HG03571 (cell line): ENCODE data around the gene CBFA2T3.
"Not testable (repeated sequence)": the region's sequence is repeated elsewhere in the genome, so short reads cannot be mapped to it uniquely, and the experiment has no call there.

Experiments used
- ATAC-seq: cut with Tn5 transposase; IDR thresholded peaks from one replicate; pipeline ENCODE4 v1.9.1; 2021; ENCODE audit not compliant: unreplicated experiment

The CBFA2T3 gene

GRCh38 chr16:88977018-88977811 lies at the start of gene CBFA2T3:
Gene CBFA2T3, minus strand, starts transcription at chr16:88977207. Its CDS starts 400 bp downstream, at chr16:88976807.
- no peak for ATAC-seq

DNA sequence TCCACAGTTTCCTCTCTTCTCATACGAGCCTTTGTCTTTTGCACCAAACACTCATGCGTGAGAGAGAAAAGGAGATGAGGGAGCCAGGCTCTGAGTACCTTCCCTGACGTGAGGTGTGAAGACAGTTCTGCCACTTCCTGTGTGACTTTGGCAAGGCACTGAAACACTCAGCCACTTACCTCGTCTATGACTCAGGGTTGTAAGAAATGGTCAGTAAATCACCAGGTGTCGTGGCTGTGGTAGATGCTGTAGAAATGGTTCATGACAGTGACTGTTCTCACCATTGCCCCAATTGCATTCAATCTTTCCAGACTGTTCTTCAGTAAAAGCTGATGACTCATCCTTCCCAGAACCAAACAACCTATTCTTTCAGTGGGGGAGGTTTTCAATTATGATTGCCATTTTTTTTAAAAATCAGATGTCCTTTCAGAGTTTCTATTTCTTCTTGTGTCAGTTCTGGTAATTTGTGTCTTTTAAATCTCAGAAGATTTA lies 49.2 kb upstream of the CBFA2T3 start:
- ATAC-seq, result no peak

- no peak for ATAC-seq
Measured at GRCh38 chr16:89025636-89026035, 48.6 kb upstream of the CBFA2T3 start.

DNA sequence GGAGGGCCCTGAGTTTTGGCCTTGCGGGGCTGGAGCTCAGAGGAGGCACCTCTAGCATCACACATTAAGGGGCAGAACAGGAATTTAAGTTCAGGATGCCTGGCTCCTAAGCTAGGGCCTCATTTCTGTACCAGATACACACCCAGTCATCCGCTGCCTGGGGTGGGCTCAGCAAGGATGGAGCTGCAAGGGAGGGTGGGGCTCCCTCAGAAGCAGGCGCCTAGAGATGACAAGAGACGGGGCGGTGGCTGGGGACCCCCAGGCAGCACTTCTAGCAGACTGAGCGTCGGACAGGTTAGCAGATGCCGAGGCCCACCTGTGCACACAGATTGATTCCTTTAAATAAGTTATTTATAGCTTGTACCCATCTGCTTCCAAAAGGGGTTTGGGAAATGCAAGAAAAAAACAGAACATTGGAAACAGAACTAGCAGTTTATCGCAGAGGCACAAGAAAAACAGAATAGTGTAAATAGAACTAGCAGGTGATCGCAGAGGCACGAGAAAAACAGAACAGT lies 47.6 kb upstream of the CBFA2T3 start:
- ATAC-seq, result no peak

DNA sequence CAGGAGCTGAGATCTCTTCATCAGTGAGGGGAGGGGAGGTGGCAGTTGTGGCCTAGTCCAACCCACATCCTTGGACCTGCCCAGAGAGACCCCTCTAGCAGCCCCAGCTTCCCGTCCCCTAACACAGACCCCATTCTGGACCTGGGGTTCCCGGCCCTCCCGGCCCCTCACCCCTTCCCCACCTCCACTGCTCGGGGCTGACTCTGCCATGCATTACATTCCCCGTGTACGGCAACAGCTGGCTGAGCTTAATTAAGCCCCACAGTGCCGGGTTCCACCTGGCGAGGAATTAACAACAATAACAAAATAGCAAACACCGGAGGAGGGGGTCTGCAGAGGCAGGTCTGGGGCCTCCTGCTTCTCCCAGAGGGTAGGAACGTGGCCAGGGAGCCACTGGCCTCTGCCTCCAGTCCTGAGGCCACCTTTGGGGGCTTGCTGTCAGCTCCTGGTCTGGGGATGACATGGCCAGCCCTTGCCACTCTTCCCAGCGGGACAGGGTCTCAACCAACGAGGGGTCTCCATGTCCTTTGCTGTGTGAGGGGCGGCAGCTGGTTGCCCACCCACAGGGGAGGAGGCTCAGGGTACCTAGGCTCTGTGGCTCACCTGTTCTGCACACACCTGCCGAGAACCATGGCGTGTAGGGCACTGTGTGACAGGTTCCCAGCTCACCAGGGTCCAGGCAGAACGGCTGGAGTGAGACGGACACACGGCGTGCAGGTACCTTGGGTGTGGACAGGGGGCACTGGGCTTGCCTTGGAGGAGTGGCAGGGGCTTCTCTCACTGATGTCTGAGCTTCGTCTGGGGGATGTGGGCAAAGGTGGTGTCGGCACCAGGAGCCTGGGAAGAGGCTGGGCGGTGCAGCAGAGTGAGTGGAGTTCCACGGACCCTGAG lies 46.9 kb upstream of the CBFA2T3 start:
- ATAC-seq, result no peak

GRCh38 chr16:89023151-89023551 lies 46.1 kb upstream of the CBFA2T3 start:
- no peak for ATAC-seq

- no peak for ATAC-seq
Measured at GRCh38 chr16:89022051-89022836, 45.2 kb upstream of the CBFA2T3 start.

- no peak for ATAC-seq
Measured at GRCh38 chr16:89020925-89021595, 44.1 kb upstream of the CBFA2T3 start.

DNA sequence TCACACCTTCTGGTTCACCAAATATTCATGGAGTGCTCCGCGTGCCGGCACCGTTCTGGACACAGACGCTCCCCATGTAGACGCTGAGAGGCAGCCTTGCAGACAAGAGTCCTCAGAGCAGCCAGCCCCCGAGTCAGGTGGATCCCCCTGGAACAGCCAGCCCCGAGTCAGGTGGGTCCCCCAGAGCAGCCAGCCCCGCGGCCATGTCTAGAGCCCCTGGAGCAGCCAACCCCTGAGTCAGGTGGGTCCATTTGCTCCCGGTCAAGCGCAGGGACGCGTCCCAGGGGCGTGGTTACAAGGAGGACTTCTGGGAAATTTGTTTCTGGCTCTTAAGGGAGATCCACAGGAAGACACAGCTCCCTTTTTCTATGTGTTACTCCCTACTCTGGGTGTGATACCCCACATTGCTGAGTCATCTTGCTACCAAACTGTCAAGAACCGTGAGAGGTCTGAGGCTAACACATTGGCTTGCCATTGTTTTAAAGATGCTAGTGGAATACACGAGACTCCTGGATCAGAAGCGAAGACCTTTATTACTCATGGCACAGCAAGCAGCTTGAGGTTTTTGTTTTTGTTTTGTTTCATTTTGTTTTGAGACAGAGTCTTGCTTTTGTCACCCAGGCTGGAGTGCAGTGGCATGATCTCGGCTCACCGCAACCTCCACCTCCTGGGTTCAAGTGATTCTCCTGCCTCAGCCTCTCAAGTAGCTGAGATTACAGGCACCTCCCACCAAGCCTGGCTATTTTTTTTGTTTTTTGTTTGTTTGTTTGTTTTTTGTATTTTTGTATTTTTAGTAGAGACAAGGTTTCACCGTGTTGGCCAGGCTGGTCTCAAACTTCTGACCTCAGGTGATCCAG lies 43.3 kb upstream of the CBFA2T3 start:
- no peak for ATAC-seq

DNA sequence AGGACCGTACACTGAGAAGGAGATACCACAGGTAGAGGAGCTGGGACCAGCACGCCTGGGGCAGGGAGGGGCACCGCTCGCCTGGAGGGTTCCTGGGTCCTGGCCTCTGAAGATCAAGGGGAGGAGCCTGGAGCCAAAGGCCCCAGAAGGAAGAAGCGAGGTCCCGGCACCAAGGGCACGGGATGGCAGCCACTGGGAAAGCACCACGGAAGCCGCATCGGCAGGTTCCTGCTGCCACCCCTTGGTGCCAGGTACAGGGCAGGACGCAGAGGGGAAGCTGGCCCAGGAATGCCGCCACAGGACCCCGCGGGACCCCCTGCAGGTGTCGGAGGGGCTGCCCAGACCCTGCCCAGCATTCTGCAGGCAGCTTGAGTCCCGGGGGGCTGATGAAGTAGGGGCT lies 42.5 kb upstream of the CBFA2T3 start:
- ATAC-seq, result no peak

GRCh38 chr16:89018282-89019158 lies 41.5 kb upstream of the CBFA2T3 start:
- ATAC-seq, result no peak

DNA sequence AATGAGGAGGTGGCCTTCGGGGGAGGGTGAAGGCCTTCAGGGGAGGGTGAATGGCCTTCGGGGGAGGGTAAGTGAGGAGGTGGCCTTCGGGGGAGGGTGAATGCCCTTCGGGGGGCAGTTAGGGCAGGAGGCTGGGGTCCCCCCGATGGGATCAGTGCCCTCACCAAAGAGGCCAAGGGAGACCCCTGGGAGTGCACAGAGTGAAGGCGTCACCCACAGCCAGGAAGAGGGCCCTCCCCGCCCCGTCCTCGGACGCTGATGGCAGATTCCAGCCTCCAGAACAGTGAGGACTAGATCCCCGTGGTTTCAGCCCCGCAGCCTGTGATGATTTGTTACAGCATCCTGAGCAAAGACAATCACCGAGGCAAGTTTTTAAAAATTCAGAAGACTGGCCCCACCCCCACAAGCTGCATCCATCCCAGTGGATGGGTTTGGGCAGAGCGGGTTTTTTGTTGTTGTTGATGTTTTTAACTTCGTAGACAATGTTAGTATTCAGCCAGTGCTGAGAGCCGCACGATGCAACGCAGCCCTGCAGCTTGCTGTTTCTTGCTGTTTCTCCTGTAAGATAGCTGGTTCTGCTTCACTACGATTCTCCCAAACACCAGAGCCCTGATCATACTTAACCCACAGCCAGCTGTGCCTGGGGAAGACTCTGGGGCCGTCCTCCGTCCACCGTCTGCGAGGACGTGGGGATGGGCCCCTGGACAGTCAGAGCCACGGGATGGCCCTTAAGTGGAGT lies 40.7 kb upstream of the CBFA2T3 start:
- no peak for ATAC-seq

GRCh38 chr16:89016561-89016960 lies 39.6 kb upstream of the CBFA2T3 start:
- ATAC-seq, result not testable (repeated sequence)

- ATAC-seq, result no peak
Measured at GRCh38 chr16:89015271-89015859, 38.4 kb upstream of the CBFA2T3 start.

DNA sequence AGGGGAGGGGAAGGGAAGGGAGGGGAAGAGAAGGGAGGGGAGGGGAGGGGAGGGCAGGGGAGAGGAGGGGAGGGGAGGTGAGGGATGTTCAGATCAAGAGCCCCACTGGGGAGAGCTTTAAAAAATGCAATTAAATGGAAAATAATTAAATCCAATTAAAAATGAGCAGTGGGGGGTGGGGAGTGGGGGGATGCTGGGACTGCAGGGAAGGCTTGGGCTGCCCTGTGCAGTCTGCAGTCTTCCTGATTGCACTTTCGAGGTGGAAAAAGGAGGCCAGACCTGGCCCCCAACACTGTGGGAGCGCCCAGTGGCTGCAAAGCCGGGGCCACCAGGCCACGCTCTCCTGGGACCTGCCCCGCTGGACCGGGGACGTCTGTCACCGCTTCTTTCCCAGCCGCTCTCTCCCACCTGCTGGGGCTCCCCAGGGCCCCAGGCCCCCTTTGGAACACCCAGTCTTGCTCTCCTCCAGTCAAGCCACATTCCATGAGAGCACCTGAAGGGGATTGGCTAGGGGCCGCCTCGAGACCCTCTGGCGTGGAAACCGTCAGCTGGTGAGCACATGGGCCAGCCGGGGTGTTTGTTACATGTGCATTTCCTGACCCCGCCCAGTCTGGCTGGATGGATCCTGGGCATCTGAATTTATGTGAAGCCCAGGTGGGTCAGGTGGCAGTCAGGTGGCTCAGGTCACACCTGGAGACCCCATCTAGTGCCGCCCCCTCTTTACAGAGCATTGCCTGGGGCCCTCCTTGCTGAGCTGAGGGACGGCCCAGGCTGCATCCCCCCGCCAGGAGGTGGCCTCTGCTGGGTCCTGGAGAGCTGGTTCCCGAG lies 37.6 kb upstream of the CBFA2T3 start:
- no peak for ATAC-seq

DNA sequence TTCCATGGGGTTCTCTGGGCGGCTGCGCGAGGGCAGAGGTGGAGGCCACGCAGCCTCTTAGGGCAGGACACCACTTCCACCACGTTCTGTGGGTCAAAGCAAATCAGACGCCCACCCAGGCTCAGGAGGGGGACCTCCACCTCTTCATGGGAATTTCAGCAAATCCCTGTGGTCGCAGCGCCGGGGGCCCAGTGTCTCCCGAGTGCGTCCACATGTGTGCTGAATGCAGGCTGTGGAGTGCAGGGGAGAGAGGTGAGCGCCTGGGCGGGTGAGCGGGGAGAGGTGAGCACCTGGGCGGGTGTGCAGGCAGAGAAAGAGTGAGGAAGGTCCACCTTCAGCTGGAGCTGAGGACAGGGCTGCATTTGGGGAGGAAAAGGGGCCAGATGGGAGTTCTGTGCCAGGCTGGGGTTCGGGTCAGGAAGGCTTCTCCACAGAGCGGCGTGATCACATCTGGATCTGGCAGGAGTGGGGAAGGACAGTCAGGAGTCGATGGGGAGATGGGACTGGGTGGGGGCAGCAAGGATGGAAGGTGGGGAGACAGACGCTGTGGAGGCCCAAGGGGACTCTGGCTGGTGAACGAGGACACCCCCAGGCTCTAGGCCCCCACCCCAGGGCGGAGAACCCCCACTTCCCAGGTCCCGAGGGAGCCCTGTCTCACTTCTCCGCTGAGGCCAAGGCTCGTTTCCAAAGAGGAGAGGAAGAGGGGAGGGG lies 36.8 kb upstream of the CBFA2T3 start:
- ATAC-seq, result no peak
